Measurements from ENCODE around the gene INSR. TPM values are rescaled to one million over a fixed set of nuclear protein-coding genes. Genes with fewer than 3 reads are reported as not detected.

The INSR gene
- polyA plus RNA-seq (2012; rRNA removed), result 1.9 and 3.6 TPM in 2 replicates
- 1.4 and 1.7 TPM in 2 replicates for polyA plus RNA-seq (2012; cell fraction: cytosol; rRNA removed)
- polyA plus RNA-seq (2012; cell fraction: nucleus; rRNA removed), result 5.0 and 5.6 TPM in 2 replicates

DNA sequence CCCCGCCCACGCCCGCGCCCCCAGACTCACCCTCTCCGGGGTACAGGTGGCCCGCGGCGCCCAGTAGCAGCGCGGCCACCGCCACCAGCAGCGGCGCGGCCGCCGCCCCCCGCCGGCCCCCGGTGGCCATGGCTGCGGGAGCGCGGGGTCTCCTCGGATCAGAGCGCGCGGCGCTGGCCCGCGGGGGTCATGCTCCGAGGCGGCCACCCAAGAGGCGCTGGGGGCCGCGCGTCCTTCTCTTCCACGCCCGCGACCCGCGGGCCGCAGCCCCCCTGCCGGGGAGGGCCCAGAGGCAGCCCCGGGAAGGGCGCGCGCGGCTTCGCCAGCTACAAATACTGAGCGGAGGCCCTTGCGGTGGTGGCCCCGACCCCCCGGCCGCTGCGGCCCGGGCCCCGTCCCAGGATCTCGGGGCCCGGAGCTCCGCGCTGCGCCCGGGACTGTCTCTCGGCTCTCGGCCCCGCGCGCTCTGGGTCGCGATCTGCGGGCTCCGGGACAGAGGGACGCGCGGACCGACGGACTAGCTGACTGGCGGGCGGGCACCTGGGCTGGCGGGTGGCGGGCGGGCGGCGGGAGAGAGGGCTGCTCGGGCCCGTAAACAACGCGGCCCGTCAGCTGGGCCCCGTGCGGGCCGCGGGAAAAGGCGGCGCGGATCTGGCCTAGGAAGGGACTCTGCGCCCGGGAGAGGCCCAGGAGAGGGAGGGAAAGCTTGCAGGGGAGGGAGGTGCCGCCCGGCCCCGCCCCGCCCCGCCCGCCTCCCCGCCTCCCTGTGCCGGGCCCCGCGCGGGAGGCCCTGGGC, at the start of gene INSR:
Gene INSR, minus strand, starts transcription at position 653 of the 796 bp plus-strand sequence. Its CDS starts 523 bp downstream, at position 130.
- Histone ChIP-seq H3K36me3 (replicated peaks in 1 of 2; ENCODE audit: control insufficient read depth in 1 of 2, insufficient read depth in 2 of 2, low read length in 1 of 2) (no peaks in the 10 kb centered on the region), H2AFZ (ENCODE audit: low read depth) (peak within 1 kb of the TSS; percentile 96), H3K4me3 (ENCODE audit: low read depth in 2 of 2, low read length in 1 of 2) (peak within 1 kb of the TSS; percentile 62 to 72), H3K27me3 (ENCODE audit: insufficient read depth) (no peaks in the 10 kb centered on the region; the same call in none of the 2 replicates), H3F3A (replicated peaks; ENCODE audit: insufficient read depth) (no peaks in the 10 kb centered on the region), H3K27ac (ENCODE audit: low read depth in 2 of 2, low read length in 1 of 2) (peak within 1 kb of the TSS in 1 of 2 experiments; percentile 19; a peak in 1 of 4 replicates), H4K20me1 (ENCODE audit: insufficient read depth) (no peaks in the 10 kb centered on the region), H3K79me2 (ENCODE audit: insufficient read depth) (no peaks in the 10 kb centered on the region), H3K9me3 (no peaks in the 10 kb centered on the region), H3K9ac (peak within 1 kb of the TSS; percentile 68), H3K4me1 (ENCODE audit: control insufficient read depth in 1 of 2, insufficient read depth in 2 of 2, low read depth in 1 of 2, low read length in 1 of 2) (peaks cover 5 to 9% of the 10 kb centered on the region in 2 experiments; a peak in 2 of 4 replicates), H3K9me2 (no peaks in the 10 kb centered on the region), H3K4me2 (peak within 1 kb of the TSS; percentile 96)
- CTCF ChIA-PET, result interaction anchor here (0.7 to 1.3 kb wide), 4 partner anchors 43 to 145 kb away, joined by 3 to 9 read pairs (median 4); no protein-coding TSS in a partner anchor
- POLR2A ChIA-PET, result interaction anchor here (0.5 to 1.6 kb wide), 5 partner anchors 93 to 201 kb away, joined by 3 to 13 read pairs (median 3); no protein-coding TSS in a partner anchor
- WGBS (ENCODE audit: low lambda C conversion rate), result 0% methylated on average over 4 of the region's 108 CpGs
- DNase-seq, result peak; percentile 99
- TF ChIP-seq TAF1 (IDR thresholded peaks at IDR 0.05; ENCODE audit: borderline replicate concordance, low read depth, low read length) (peak; percentile 65), CHD2 (IDR thresholded peaks at IDR 0.05; ENCODE audit: low read length, partially characterized antibody) (peak; percentile 54), FOSL2 (IDR thresholded peaks at IDR 0.05; ENCODE audit: borderline replicate concordance, low read depth) (no peak), YY1 (IDR thresholded peaks at IDR 0.05; ENCODE audit: low read depth) (peak; percentile 49; the same call in 1 of the 2 replicates), MEF2A (IDR thresholded peaks at IDR 0.05; ENCODE audit: borderline replicate concordance, low read depth) (no peak), RXRA (IDR thresholded peaks at IDR 0.05; ENCODE audit: borderline replicate concordance, low read depth) (no peak), GATA2 (CRISPR knock-in tag; IDR thresholded peaks at IDR 0.05) (no peak), EZH2phosphoT487 (IDR thresholded peaks at IDR 0.05; ENCODE audit: borderline replicate concordance, low read depth) (no peak), FOXJ3 (CRISPR knock-in tag; IDR thresholded peaks at IDR 0.05) (peak; percentile 57; the same call in 1 of the 2 replicates), SIN3A (IDR thresholded peaks at IDR 0.05; ENCODE audit: borderline replicate concordance, low read depth, low read length) (peak; percentile 88; the same call in 1 of the 2 replicates), SMC3 (IDR thresholded peaks at IDR 0.05; ENCODE audit: low read depth, low read length) (no peak), NFIC (IDR thresholded peaks at IDR 0.05; ENCODE audit: borderline replicate concordance) (no peak), ELF1 (IDR thresholded peaks at IDR 0.05) (no peak), TCF12 (IDR thresholded peaks at IDR 0.05) (no peak), EP300 (IDR thresholded peaks at IDR 0.05; ENCODE audit: borderline replicate concordance in 1 of 2, low read depth in 1 of 2, low read length in 1 of 2) (no peak), POLR2AphosphoS5 (IDR thresholded peaks at IDR 0.05; ENCODE audit: low read depth, low read length) (no peak), FOXM1 (IDR thresholded peaks at IDR 0.05; ENCODE audit: low read depth) (no peak), RCOR1 (IDR thresholded peaks at IDR 0.05; ENCODE audit: low read length) (no peak), RAD21 (IDR thresholded peaks at IDR 0.05; ENCODE audit: low read length) (no peak), MXI1 (IDR thresholded peaks at IDR 0.05; ENCODE audit: low read depth, low read length) (no peak), JUND (IDR thresholded peaks at IDR 0.05) (peak; percentile 44; the same call in 1 of the 2 replicates)
- TF ChIP-seq, protein P1, sequence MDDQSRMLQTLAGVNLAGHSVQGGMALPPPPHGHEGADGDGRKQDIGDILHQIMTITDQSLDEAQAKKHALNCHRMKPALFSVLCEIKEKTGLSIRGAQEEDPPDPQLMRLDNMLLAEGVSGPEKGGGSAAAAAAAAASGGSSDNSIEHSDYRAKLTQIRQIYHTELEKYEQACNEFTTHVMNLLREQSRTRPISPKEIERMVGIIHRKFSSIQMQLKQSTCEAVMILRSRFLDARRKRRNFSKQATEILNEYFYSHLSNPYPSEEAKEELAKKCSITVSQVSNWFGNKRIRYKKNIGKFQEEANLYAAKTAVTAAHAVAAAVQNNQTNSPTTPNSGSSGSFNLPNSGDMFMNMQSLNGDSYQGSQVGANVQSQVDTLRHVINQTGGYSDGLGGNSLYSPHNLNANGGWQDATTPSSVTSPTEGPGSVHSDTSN (IDR thresholded peaks at IDR 0.05), result peak; percentile 54
- TF ChIP-seq, protein P2, sequence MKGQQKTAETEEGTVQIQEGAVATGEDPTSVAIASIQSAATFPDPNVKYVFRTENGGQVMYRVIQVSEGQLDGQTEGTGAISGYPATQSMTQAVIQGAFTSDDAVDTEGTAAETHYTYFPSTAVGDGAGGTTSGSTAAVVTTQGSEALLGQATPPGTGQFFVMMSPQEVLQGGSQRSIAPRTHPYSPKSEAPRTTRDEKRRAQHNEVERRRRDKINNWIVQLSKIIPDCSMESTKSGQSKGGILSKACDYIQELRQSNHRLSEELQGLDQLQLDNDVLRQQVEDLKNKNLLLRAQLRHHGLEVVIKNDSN (IDR thresholded peaks at IDR 0.05; ENCODE audit: borderline replicate concordance, low read depth), result 0 out of 2 replicates have a peak, but pooled peaks have one; percentile 12
- TF ChIP-seq, protein P3, sequence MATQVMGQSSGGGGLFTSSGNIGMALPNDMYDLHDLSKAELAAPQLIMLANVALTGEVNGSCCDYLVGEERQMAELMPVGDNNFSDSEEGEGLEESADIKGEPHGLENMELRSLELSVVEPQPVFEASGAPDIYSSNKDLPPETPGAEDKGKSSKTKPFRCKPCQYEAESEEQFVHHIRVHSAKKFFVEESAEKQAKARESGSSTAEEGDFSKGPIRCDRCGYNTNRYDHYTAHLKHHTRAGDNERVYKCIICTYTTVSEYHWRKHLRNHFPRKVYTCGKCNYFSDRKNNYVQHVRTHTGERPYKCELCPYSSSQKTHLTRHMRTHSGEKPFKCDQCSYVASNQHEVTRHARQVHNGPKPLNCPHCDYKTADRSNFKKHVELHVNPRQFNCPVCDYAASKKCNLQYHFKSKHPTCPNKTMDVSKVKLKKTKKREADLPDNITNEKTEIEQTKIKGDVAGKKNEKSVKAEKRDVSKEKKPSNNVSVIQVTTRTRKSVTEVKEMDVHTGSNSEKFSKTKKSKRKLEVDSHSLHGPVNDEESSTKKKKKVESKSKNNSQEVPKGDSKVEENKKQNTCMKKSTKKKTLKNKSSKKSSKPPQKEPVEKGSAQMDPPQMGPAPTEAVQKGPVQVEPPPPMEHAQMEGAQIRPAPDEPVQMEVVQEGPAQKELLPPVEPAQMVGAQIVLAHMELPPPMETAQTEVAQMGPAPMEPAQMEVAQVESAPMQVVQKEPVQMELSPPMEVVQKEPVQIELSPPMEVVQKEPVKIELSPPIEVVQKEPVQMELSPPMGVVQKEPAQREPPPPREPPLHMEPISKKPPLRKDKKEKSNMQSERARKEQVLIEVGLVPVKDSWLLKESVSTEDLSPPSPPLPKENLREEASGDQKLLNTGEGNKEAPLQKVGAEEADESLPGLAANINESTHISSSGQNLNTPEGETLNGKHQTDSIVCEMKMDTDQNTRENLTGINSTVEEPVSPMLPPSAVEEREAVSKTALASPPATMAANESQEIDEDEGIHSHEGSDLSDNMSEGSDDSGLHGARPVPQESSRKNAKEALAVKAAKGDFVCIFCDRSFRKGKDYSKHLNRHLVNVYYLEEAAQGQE (IDR thresholded peaks at IDR 0.05; ENCODE audit: low read depth, low read length), result no peak
- TF ChIP-seq, protein P4, sequence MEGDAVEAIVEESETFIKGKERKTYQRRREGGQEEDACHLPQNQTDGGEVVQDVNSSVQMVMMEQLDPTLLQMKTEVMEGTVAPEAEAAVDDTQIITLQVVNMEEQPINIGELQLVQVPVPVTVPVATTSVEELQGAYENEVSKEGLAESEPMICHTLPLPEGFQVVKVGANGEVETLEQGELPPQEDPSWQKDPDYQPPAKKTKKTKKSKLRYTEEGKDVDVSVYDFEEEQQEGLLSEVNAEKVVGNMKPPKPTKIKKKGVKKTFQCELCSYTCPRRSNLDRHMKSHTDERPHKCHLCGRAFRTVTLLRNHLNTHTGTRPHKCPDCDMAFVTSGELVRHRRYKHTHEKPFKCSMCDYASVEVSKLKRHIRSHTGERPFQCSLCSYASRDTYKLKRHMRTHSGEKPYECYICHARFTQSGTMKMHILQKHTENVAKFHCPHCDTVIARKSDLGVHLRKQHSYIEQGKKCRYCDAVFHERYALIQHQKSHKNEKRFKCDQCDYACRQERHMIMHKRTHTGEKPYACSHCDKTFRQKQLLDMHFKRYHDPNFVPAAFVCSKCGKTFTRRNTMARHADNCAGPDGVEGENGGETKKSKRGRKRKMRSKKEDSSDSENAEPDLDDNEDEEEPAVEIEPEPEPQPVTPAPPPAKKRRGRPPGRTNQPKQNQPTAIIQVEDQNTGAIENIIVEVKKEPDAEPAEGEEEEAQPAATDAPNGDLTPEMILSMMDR (IDR thresholded peaks at IDR 0.05), result no peak
